Panc1 (cell line): ENCODE measurements around the gene NDEL1. TPM values are rescaled to one million over a fixed set of nuclear protein-coding genes. Genes with fewer than 3 reads are reported as not detected.

ENCODE experiments used
- ATAC-seq: fragments of 200-7000 bp; cut with Tn5 transposase; 2 replicates; pipeline ENCODE4 v1.9.1; 2020; ENCODE audit warnings: mild to moderate bottlenecking, moderate library complexity
- BruUV-seq: library from RNA; stranded (reverse); fragments of 400-500 nt; replicated peaks from 2 replicates; lab custom pipeline; 2021; lab: Mats Ljungman, UMichigan
- CTCF ChIA-PET: fragments of 300-600 bp; sonication (Branson Sonifier 250); formaldehyde crosslinking; loops from one replicate; lab custom pipeline; 2022; ENCODE audit warnings: antibody characterized with exemption; lab: Charles Lee
- POLR2A ChIA-PET: fragments of 300-600 bp; sonication (Branson Sonifier 250); formaldehyde crosslinking; loops from one replicate; lab custom pipeline; 2022; ENCODE audit warnings: antibody characterized with exemption; lab: Charles Lee
- DNase-seq: peaks from one replicate; pipeline ENCODE4 v3.0.0-alpha.2; 2010; ENCODE audit warnings: low read depth, low spot score
- H3K27ac ChIP-seq: 2 replicates; pipeline ENCODE4 v1.5.1; 2011; ENCODE audit warnings: mild to moderate bottlenecking, low read length, inconsistent platforms
- H3K27me3 ChIP-seq: fragments of 200-500 bp; sonication (Bioruptor generic); 2 replicates; pipeline ENCODE4 v1.6.0; 2014; ENCODE audit warnings: low read length, inconsistent platforms; ENCODE audit not compliant: control insufficient read depth, insufficient read depth
- H3K36me3 ChIP-seq: fragments of 200-500 bp; sonication (Bioruptor generic); 2 replicates; pipeline ENCODE4 v1.5.1; 2014; ENCODE audit warnings: inconsistent platforms, mild to moderate bottlenecking, low read length, moderate library complexity; ENCODE audit not compliant: control insufficient read depth, insufficient read depth
- H3K4me1 ChIP-seq: 2 replicates; pipeline ENCODE4 v1.5.1; 2011; ENCODE audit warnings: inconsistent platforms, mild to moderate bottlenecking, low read length, moderate library complexity; ENCODE audit not compliant: control insufficient read depth, insufficient read depth
- H3K4me3 ChIP-seq, 2 experiments: 2 replicates each; pipeline ENCODE4 v1.5.1; 2011 to 2012; ENCODE audit warnings: low read depth in 2 of 2, low read length in 2 of 2, mild to moderate bottlenecking in 2 of 2, inconsistent platforms in 1 of 2, moderate library complexity in 1 of 2
- H3K9me3 ChIP-seq: fragments of 200-500 bp; sonication (Bioruptor generic); 2 replicates; pipeline ENCODE4 v1.5.1; 2014; ENCODE audit warnings: low read depth, mild to moderate bottlenecking, inconsistent platforms, low read length, moderate library complexity; ENCODE audit not compliant: control insufficient read depth, insufficient read depth
- POLR2AphosphoS5 ChIP-seq: IDR thresholded peaks from 2 replicates; pipeline ENCODE4 v1.6.1; 2012; ENCODE audit warnings: mild to moderate bottlenecking, low read depth, low read length, moderate library complexity
- SIN3A ChIP-seq: IDR thresholded peaks from 2 replicates; pipeline ENCODE4 v1.6.1; 2012; ENCODE audit warnings: low read depth, mild to moderate bottlenecking, low read length, moderate library complexity, borderline replicate concordance; ENCODE audit not compliant: insufficient read depth
- TCF7L2 ChIP-seq: IDR thresholded peaks from 2 replicates; pipeline ENCODE4 v1.6.1; 2011; ENCODE audit warnings: mild to moderate bottlenecking, low read depth, low read length, inconsistent platforms
- in situ Hi-C: cut with HindIII; loops from 2 replicates; pipeline ENCODE4 v1.10.0; 2016; ENCODE audit warnings: low sequenced_read_pairs, low pct_unique_long_range_greater_than_20kb
- intact Hi-C: fragments of 100-400 bp; cut with micrococcal nuclease; formaldehyde crosslinking; loops from one replicate; pipeline ENCODE4 v1.10.0; 2022; ENCODE audit not compliant: unreplicated experiment
- total RNA-seq: library from RNA; stranded (reverse); gene quantifications from one replicate; pipeline ENCODE4 v1.2.1, GENCODE V29; 2021; ENCODE audit not compliant: unreplicated experiment
- TF ChIP-seq, protein P1 (sequence below): fragments of 450-650 bp; IDR thresholded peaks from 2 replicates; pipeline ENCODE4 v1.5.1; 2017; ENCODE audit warnings: mild to moderate bottlenecking
- TF ChIP-seq, protein P2 (sequence below), 2 experiments: IDR thresholded peaks; 2 replicates each; pipeline ENCODE4 v1.6.1; 2011 to 2012; ENCODE audit warnings: low read depth in 2 of 2, control low read depth in 1 of 2, low read length in 1 of 2, mild to moderate bottlenecking in 1 of 2, moderate library complexity in 1 of 2; ENCODE audit not compliant: insufficient read depth in 1 of 2

NDEL1 gene
- total RNA-seq, 1 experiment from 2014 or later, result 44.8 TPM

DNA sequence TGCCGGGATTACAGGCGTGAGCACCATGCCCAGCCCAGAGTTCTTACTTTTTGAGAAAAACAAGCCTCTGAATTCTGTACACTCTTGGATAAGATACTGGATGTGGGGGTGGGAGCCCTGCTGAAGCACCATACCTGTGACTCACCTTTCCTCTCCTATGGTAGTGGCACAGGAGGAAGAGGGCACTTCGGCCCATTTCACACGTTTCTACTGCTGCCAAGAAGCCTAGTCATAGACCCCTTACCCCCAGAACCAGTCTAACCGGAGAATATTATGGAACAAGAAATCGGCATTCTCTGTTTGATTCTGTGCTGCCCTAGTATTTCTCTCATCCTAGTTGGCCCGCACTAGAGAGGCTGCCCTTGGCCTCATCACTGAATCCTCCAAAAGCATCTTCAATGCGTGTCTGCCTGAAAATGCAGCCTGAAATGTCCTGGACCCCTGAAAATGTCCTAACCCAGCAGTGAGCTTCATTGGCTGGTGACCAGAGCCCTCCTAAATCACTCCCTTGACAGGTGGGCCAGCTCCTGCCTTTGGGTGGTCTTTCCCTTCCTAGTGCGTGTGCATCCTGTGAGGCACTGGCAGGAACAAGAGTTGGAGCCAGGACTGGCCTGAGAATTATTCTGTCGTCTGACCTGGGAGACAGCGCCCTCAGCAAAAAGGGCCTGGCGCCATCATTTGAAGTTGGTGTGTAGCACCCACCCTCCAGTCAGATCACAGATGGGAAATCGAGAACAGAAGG, 37.9 kb downstream of the NDEL1 start:
- ATAC-seq (no peak), DNase-seq (no peak)
- intact Hi-C loops (no loop called here), in situ Hi-C loops (no loop called here)
- TF ChIP-seq, protein P1, sequence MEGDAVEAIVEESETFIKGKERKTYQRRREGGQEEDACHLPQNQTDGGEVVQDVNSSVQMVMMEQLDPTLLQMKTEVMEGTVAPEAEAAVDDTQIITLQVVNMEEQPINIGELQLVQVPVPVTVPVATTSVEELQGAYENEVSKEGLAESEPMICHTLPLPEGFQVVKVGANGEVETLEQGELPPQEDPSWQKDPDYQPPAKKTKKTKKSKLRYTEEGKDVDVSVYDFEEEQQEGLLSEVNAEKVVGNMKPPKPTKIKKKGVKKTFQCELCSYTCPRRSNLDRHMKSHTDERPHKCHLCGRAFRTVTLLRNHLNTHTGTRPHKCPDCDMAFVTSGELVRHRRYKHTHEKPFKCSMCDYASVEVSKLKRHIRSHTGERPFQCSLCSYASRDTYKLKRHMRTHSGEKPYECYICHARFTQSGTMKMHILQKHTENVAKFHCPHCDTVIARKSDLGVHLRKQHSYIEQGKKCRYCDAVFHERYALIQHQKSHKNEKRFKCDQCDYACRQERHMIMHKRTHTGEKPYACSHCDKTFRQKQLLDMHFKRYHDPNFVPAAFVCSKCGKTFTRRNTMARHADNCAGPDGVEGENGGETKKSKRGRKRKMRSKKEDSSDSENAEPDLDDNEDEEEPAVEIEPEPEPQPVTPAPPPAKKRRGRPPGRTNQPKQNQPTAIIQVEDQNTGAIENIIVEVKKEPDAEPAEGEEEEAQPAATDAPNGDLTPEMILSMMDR, result no peak
- TF ChIP-seq POLR2AphosphoS5 (no peak), SIN3A (no peak), TCF7L2 (no peak)
- TF ChIP-seq, protein P2, sequence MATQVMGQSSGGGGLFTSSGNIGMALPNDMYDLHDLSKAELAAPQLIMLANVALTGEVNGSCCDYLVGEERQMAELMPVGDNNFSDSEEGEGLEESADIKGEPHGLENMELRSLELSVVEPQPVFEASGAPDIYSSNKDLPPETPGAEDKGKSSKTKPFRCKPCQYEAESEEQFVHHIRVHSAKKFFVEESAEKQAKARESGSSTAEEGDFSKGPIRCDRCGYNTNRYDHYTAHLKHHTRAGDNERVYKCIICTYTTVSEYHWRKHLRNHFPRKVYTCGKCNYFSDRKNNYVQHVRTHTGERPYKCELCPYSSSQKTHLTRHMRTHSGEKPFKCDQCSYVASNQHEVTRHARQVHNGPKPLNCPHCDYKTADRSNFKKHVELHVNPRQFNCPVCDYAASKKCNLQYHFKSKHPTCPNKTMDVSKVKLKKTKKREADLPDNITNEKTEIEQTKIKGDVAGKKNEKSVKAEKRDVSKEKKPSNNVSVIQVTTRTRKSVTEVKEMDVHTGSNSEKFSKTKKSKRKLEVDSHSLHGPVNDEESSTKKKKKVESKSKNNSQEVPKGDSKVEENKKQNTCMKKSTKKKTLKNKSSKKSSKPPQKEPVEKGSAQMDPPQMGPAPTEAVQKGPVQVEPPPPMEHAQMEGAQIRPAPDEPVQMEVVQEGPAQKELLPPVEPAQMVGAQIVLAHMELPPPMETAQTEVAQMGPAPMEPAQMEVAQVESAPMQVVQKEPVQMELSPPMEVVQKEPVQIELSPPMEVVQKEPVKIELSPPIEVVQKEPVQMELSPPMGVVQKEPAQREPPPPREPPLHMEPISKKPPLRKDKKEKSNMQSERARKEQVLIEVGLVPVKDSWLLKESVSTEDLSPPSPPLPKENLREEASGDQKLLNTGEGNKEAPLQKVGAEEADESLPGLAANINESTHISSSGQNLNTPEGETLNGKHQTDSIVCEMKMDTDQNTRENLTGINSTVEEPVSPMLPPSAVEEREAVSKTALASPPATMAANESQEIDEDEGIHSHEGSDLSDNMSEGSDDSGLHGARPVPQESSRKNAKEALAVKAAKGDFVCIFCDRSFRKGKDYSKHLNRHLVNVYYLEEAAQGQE (IDR thresholded peaks at IDR 0.05; ENCODE audit: insufficient read depth in 1 of 2, low read depth in 2 of 2, low read length in 1 of 2), result no peak
- BruUV-seq, result no TSS peak
- H3K9me3 ChIP-seq, result no peaks in the 10 kb centered on the region
- ChIA-PET CTCF (no interaction called here), POLR2A (no interaction called here)
- no peaks in the 10 kb centered on the region; the same call in 1 of the 2 replicates for H3K36me3 ChIP-seq
- H3K27ac ChIP-seq, result no peak overlapping the region
- H3K27me3 ChIP-seq, result no peaks in the 10 kb centered on the region
- H3K4me1 ChIP-seq, result no peaks in the 10 kb centered on the region
- H3K4me3 ChIP-seq, result no peak overlapping the region

DNA sequence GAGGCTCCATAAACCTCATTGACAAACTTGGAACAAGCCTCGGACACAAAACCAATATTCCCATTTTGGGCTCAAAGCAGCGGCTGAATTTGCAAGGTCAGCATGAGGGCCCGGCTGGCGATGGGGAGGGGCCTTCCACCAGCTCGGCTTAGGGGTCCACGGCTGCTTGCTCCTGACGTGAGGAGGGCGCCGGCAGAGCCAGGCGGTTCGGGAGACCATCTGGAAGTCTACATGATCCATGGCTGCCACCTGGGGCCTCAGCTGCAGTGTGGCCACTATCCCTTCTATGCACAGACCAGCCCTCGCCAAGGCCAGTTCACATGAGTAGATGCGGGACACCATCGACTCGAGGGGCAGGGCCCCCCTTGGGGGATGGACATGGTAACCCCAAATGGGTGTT, 39.1 kb downstream of the NDEL1 start:
- TF ChIP-seq SIN3A (no peak), POLR2AphosphoS5 (no peak), TCF7L2 (no peak)
- TF ChIP-seq, protein P1, result no peak
- TF ChIP-seq, protein P2 (IDR thresholded peaks at IDR 0.05; ENCODE audit: insufficient read depth in 1 of 2, low read depth in 2 of 2, low read length in 1 of 2), result no peak
- Histone ChIP-seq H3K4me1 (no peaks in the 10 kb centered on the region), H3K27ac (no peak overlapping the region), H3K9me3 (no peaks in the 10 kb centered on the region), H3K4me3 (no peak overlapping the region), H3K27me3 (no peaks in the 10 kb centered on the region), H3K36me3 (no peaks in the 10 kb centered on the region; the same call in 1 of the 2 replicates)
- ChIA-PET CTCF (no interaction called here), POLR2A (no interaction called here)
- BruUV-seq, result TSS peak; percentile 95
- DNase-seq, result no peak
- ATAC-seq, result no peak
- intact Hi-C loops, result no loop called here
- in situ Hi-C loops, result no loop called here
